ENCODE measurements around the gene SUSD3. TPM values are rescaled to one million over a fixed set of nuclear protein-coding genes. Genes with fewer than 3 reads are reported as not detected.

SUSD3 gene
- total RNA-seq, 1 experiment from 2014 or later: not detected

- Histone ChIP-seq H3K27ac (ENCODE audit: low read depth, low read length, poor library complexity, severe bottlenecking) (no peak overlapping the region), H3K27me3 (replicated peaks; ENCODE audit: insufficient read depth, low read depth, low read length, poor library complexity) (no peaks in the 10 kb centered on the region), H3K9me3 (ENCODE audit: low read depth, low read length, poor library complexity, severe bottlenecking) (no peaks in the 10 kb centered on the region), H3K36me3 (ENCODE audit: insufficient read depth, low read length, poor library complexity, severe bottlenecking) (no peaks in the 10 kb centered on the region), H3K4me3 (ENCODE audit: low read depth, low read length, poor library complexity, severe bottlenecking) (no peak overlapping the region), H3K4me1 (ENCODE audit: insufficient read depth, low read length, poor library complexity, severe bottlenecking) (peaks cover 12% of the 10 kb centered on the region)
- no TSS peak for BruUV-seq (replicated peaks)
- TF ChIP-seq EZH2 (IDR thresholded peaks at IDR 0.05; ENCODE audit: borderline replicate concordance, low read depth, low read length, poor library complexity, severe bottlenecking): no peak
- TF ChIP-seq, protein P1, sequence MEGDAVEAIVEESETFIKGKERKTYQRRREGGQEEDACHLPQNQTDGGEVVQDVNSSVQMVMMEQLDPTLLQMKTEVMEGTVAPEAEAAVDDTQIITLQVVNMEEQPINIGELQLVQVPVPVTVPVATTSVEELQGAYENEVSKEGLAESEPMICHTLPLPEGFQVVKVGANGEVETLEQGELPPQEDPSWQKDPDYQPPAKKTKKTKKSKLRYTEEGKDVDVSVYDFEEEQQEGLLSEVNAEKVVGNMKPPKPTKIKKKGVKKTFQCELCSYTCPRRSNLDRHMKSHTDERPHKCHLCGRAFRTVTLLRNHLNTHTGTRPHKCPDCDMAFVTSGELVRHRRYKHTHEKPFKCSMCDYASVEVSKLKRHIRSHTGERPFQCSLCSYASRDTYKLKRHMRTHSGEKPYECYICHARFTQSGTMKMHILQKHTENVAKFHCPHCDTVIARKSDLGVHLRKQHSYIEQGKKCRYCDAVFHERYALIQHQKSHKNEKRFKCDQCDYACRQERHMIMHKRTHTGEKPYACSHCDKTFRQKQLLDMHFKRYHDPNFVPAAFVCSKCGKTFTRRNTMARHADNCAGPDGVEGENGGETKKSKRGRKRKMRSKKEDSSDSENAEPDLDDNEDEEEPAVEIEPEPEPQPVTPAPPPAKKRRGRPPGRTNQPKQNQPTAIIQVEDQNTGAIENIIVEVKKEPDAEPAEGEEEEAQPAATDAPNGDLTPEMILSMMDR (conservative IDR thresholded peaks at IDR 0.05; ENCODE audit: low read depth, low read length): no peak
- ChIA-PET POLR2A (ENCODE audit: low non-redundant PET) (no interaction called here), CTCF (no interaction called here)
- no peak for DNase-seq (ENCODE audit: low spot score)
- intact Hi-C loops (cut with micrococcal nuclease; ENCODE audit: unreplicated experiment): no loop called here
Observed at GRCh38 chr9:93091056-93091452, 32.6 kb downstream of the SUSD3 start.

DNA sequence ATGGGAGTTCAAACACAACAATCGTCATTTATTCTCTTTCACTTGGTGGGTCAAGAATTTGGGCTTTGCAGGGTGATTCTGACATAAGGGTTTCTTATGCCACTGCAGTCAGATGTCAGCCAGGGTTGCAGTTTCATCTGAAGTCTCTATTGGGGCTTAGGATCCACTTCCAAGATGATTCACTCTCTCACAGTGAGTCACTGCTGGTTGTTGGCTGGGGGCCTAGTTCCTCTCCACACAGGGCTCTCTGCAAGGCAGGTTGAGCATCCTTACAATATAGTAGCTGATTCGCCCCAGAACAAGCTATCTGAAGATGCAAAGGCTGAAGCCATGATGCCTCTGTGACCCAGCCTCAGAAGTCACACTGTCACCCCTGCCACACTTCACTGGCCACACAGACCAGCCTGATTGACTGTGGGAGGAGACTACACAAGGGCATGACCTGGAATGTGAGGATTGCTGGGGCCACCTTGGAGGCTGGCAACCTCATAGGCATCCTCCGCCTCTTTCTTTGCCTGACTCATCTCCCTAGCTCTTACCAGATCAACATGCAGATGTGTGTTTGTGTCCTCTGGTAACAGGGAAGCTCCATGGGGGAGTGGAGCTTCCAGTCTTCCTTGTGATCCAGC, 33.1 kb downstream of the SUSD3 start:
- TF ChIP-seq, protein P1 (conservative IDR thresholded peaks at IDR 0.05; ENCODE audit: low read depth, low read length): no peak
- TF ChIP-seq EZH2 (IDR thresholded peaks at IDR 0.05; ENCODE audit: borderline replicate concordance, low read depth, low read length, poor library complexity, severe bottlenecking): no peak
- Histone ChIP-seq H3K9me3 (ENCODE audit: low read depth, low read length, poor library complexity, severe bottlenecking) (no peaks in the 10 kb centered on the region), H3K4me3 (ENCODE audit: low read depth, low read length, poor library complexity, severe bottlenecking) (no peak overlapping the region), H3K4me1 (ENCODE audit: insufficient read depth, low read length, poor library complexity, severe bottlenecking) (peaks cover 12% of the 10 kb centered on the region), H3K27ac (ENCODE audit: low read depth, low read length, poor library complexity, severe bottlenecking) (no peak overlapping the region), H3K27me3 (replicated peaks; ENCODE audit: insufficient read depth, low read depth, low read length, poor library complexity) (no peaks in the 10 kb centered on the region), H3K36me3 (ENCODE audit: insufficient read depth, low read length, poor library complexity, severe bottlenecking) (no peaks in the 10 kb centered on the region)
- POLR2A ChIA-PET (ENCODE audit: low non-redundant PET): interaction anchor here (0.7 kb wide), 1 partner anchor 475 kb away, joined by 4 read pairs; no protein-coding TSS in a partner anchor
- DNase-seq (ENCODE audit: low spot score): peak; percentile 44
- no TSS peak for BruUV-seq (replicated peaks)
- intact Hi-C loops (cut with micrococcal nuclease; ENCODE audit: unreplicated experiment): no loop called here
- CTCF ChIA-PET: no interaction called here

DNA sequence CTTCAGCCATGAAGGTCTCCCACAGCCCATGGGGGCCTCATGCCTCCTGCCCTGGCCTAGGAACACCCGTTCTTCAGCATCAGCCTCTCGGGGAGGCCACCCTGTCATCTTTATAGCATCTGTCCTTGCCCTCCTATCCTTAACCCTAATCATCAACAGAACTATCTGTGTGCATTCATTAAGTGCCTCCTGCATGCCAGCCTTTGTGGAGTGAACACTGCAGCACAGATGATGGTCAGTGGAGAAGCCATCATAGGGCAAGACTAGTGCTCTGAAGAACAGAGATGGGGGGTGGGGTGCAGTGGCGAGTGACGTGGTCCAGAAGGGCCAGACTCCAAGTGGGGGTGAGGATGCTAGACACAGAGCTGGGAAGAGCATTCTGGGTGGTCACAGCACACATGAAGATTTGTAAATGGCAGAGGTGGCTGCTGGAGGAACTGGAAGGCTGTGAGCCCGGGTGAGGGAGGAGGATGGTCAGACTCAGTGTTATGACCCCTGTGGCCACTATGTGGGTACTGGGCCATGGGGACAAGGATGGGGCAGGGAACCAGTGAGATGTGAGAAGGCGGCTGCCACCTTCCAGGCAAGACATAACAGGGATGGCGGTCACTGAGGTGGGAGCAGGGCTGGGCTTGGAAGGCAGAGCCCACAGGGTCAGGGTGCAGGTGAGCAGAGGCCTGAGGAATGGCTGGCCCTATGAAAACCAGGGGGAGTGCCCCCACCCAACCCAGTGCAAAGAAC, 33.9 kb downstream of the SUSD3 start:
- intact Hi-C loops (cut with micrococcal nuclease; ENCODE audit: unreplicated experiment): no loop called here

More for the DNA sequence above, 33.9 kb downstream of the SUSD3 start:
- no peak overlapping the region for H3K4me3 ChIP-seq (ENCODE audit: low read depth, low read length, poor library complexity, severe bottlenecking)
- no peak for TF ChIP-seq EZH2 (IDR thresholded peaks at IDR 0.05; ENCODE audit: borderline replicate concordance, low read depth, low read length, poor library complexity, severe bottlenecking)
- TF ChIP-seq, protein P1 (conservative IDR thresholded peaks at IDR 0.05; ENCODE audit: low read depth, low read length): no peak
- no peaks in the 10 kb centered on the region for H3K36me3 ChIP-seq (ENCODE audit: insufficient read depth, low read length, poor library complexity, severe bottlenecking)
- no TSS peak for BruUV-seq (replicated peaks)
- H3K9me3 ChIP-seq (ENCODE audit: low read depth, low read length, poor library complexity, severe bottlenecking): no peaks in the 10 kb centered on the region
- ChIA-PET CTCF (no interaction called here), POLR2A (ENCODE audit: low non-redundant PET) (interaction anchor here (0.7 kb wide), 1 partner anchor 474 kb away, joined by 4 read pairs; no protein-coding TSS in a partner anchor)
- H3K27ac ChIP-seq (ENCODE audit: low read depth, low read length, poor library complexity, severe bottlenecking): no peak overlapping the region
- no peak for DNase-seq (ENCODE audit: low spot score)
- peaks cover 19% of the 10 kb centered on the region for H3K4me1 ChIP-seq (ENCODE audit: insufficient read depth, low read length, poor library complexity, severe bottlenecking)
- no peaks in the 10 kb centered on the region for H3K27me3 ChIP-seq (replicated peaks; ENCODE audit: insufficient read depth, low read depth, low read length, poor library complexity)

Data from A673 (cell line).